Mesendoderm (in vitro differentiated cells): ENCODE results near the gene MAD2L2.

ENCODE experiments used
- DNase-seq: peaks from one replicate; pipeline ENCODE4 v3.0.0; 2013
- H2AK5ac ChIP-seq: 2 replicates; pipeline ENCODE4 v1.6.1; 2013; ENCODE audit warnings: low read length, inconsistent platforms
- H2BK120ac ChIP-seq: 2 replicates; pipeline ENCODE4 v1.6.1; 2013; ENCODE audit warnings: low read depth, mild to moderate bottlenecking, low read length, moderate library complexity, mixed read lengths
- H2BK15ac ChIP-seq: replicated peaks from 2 replicates; pipeline ENCODE4 v1.6.1; 2013; ENCODE audit warnings: low read depth, mild to moderate bottlenecking, moderate library complexity
- H2BK5ac ChIP-seq: 2 replicates; pipeline ENCODE4 v1.6.1; 2013; ENCODE audit warnings: low read length, inconsistent platforms
- H3K18ac ChIP-seq: 2 replicates; pipeline ENCODE4 v1.6.1; 2013; ENCODE audit warnings: mild to moderate bottlenecking, low read length, mixed read lengths
- H3K23ac ChIP-seq: one replicate; pipeline ENCODE4 v1.6.1; 2013; ENCODE audit warnings: low read length
- H3K27ac ChIP-seq: 2 replicates; pipeline ENCODE4 v1.5.1; 2013; ENCODE audit warnings: low read depth, mild to moderate bottlenecking, inconsistent platforms, low read length, moderate library complexity
- H3K27me3 ChIP-seq: 2 replicates; pipeline ENCODE4 v1.6.1; 2013; ENCODE audit warnings: low read length, control low read depth, mild to moderate bottlenecking, inconsistent platforms; ENCODE audit not compliant: insufficient read depth, poor library complexity
- H3K36me3 ChIP-seq: 2 replicates; pipeline ENCODE4 v1.6.1; 2013; ENCODE audit warnings: low read length, inconsistent platforms; ENCODE audit not compliant: control insufficient read depth, insufficient read depth
- H3K4ac ChIP-seq: one replicate; pipeline ENCODE4 v1.6.1; 2013; ENCODE audit warnings: low read depth, mild to moderate bottlenecking, low read length, moderate library complexity
- H3K4me1 ChIP-seq: 2 replicates; pipeline ENCODE4 v1.6.1; 2013; ENCODE audit warnings: low read depth, low read length, inconsistent platforms; ENCODE audit not compliant: control insufficient read depth
- H3K4me2 ChIP-seq: 2 replicates; pipeline ENCODE4 v1.6.1; 2013; ENCODE audit warnings: low read length
- H3K4me3 ChIP-seq: 2 replicates; pipeline ENCODE4 v1.5.1; 2013; ENCODE audit warnings: mild to moderate bottlenecking, low read length
- H3K56ac ChIP-seq: one replicate; pipeline ENCODE4 v1.6.1; 2013; ENCODE audit warnings: low read length
- H3K79me1 ChIP-seq: 2 replicates; pipeline ENCODE4 v1.6.1; 2013; ENCODE audit warnings: low read length, inconsistent platforms
- H3K79me2 ChIP-seq: 2 replicates; pipeline ENCODE4 v1.6.1; 2013; ENCODE audit warnings: mild to moderate bottlenecking, low read length; ENCODE audit not compliant: control insufficient read depth, insufficient read depth
- H3K9ac ChIP-seq: 2 replicates; pipeline ENCODE4 v1.6.1; 2013; ENCODE audit warnings: low read length, inconsistent platforms
- H4K5ac ChIP-seq: one replicate; pipeline ENCODE4 v1.6.1; 2013; ENCODE audit warnings: low read length
- H4K8ac ChIP-seq: one replicate; pipeline ENCODE4 v1.6.1; 2013; ENCODE audit warnings: low read depth, mild to moderate bottlenecking, control low read depth, low read length, moderate library complexity
- WGBS: extraction: QIAGEN DNeasy Blood & Tissue Kit; methylation state at CpG from one replicate; pipeline ENCODE4 v1.1.7; 2013; ENCODE audit warnings: low lambda C conversion rate, missing lambda C conversion rate; ENCODE audit not compliant: insufficient coverage; ENCODE audit errors: extremely low coverage; 5-methylcytosine and 5-hydroxymethylcytosine counted together

MAD2L2 gene

DNA sequence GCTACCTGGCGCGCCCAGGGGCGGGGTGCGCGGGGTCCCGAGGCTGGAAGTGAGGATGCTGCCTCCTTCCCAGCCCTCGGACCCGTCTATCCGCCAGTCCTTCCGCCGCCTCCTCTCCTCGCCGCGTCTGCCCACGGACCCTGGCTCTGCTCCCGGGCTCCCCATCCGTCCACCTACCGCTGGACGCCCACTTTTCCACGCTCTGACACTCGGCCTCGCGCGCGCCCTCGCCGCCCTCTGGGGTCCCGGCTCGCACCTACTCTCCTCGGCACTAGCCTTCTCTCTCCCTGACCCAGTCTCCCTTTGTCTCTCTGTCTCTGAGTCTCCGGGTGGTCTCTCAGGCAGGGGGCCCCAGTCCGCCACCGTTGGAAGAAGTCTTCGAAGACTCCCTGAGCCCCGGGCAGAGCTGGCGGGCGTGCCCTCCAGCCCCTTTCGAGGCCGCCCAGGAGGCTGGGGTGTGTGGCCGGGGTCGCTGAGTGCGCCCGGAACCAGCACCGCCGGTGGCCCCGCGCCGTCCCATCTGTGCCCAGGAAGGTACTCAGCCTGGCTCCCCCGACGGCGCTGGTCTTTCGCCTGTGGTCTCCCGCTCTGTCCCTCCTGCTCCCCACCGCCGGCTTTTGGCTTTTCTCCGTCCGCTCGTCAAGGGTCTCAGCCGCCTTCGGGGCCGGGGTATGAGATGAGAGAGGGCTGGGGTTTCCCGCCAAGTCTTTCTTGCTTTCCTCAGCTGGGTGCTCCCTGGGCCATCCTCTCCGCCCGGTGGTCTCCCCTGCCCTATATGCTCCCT, 11.2 kb upstream of the MAD2L2 start:
- peak overlapping the region; percentile 16 for H3K18ac ChIP-seq
- H3K4me3 ChIP-seq = peak overlapping the region; percentile 9
- no peaks in the 10 kb centered on the region for H3K36me3 ChIP-seq
- peak overlapping the region; percentile 4 for H2BK120ac ChIP-seq
- no peak overlapping the region for H2BK5ac ChIP-seq
- no peak overlapping the region for H4K8ac ChIP-seq
- H3K27me3 ChIP-seq = no peaks in the 10 kb centered on the region
- H3K79me2 ChIP-seq = peaks cover 13% of the 10 kb centered on the region
- H3K4me2 ChIP-seq = peak overlapping the region; percentile 58
- peaks cover 3% of the 10 kb centered on the region for H3K4me1 ChIP-seq
- H2AK5ac ChIP-seq = no peak overlapping the region
- H3K23ac ChIP-seq = no peak overlapping the region
- no peak overlapping the region for H3K27ac ChIP-seq
- peak overlapping the region; percentile 57 for H3K4ac ChIP-seq
- peak overlapping the region; percentile 96 for H3K56ac ChIP-seq
- H4K5ac ChIP-seq = no peak overlapping the region
- peak overlapping the region; percentile 57 for H3K9ac ChIP-seq
- no peak overlapping the region for H2BK15ac ChIP-seq
- no CpG with 5 or more reads among the region's 64 CpGs for WGBS
- no peak for DNase-seq
- no peaks in the 10 kb centered on the region for H3K79me1 ChIP-seq

DNA sequence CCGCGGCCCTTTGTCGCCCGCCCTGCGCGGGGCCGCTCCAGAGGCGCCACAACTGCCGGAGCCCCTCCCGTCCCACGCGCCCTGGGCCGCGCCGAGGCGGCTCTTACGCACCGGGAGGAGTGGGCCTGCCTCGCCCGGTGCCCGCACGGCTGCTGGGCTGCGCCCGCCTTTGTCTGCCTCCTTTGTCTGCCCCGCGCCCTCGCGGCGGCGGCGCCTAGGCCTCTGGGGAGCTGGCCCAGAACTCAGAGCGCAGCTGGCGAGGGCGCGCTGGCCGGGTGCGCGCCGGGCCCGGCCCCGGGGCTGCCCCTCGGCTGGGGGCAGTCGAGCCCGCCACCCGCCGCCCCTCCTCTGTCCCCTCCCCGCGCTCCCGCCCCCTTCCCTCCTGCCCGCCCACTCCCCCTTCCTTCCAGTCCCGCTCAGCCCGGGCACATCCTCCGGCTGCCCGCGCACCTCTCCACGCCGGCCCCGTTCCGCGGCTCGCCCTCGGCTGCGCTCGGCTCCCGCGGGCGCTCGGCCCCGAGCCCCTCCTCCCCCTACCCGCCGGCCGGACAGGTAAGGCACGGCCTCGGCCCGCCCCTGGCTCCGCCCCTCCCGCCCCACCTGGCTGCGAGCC, 10.5 kb upstream of the MAD2L2 start, which contains the start of gene DRAXIN:
Gene DRAXIN, plus strand, starts transcription at position 409 of the 613 bp plus-strand sequence. CDS start 14,549 bp downstream, outside the sequence.
- Histone ChIP-seq H3K18ac (peak within 1 kb of the TSS; percentile 45), H3K36me3 (no peaks in the 10 kb centered on the region), H2BK5ac (peak within 1 kb of the TSS; percentile 59), H3K4ac (peak within 1 kb of the TSS; percentile 73), H3K79me1 (no peaks in the 10 kb centered on the region), H3K4me2 (peak within 1 kb of the TSS; percentile 64), H3K27ac (peak within 1 kb of the TSS; percentile 27), H3K4me3 (peak within 1 kb of the TSS; percentile 77), H4K5ac (no peak within 1 kb of the TSS), H4K8ac (no peak within 1 kb of the TSS), H3K9ac (peak within 1 kb of the TSS; percentile 93), H3K56ac (peak within 1 kb of the TSS; percentile 96), H2AK5ac (no peak within 1 kb of the TSS), H3K23ac (peak within 1 kb of the TSS; percentile 56), H3K27me3 (no peaks in the 10 kb centered on the region), H3K79me2 (peaks cover 13% of the 10 kb centered on the region), H2BK15ac (no peak within 1 kb of the TSS), H2BK120ac (peak within 1 kb of the TSS; percentile 8), H3K4me1 (peaks cover 3% of the 10 kb centered on the region)
- DNase-seq = peak; percentile 66
- WGBS = no CpG with 5 or more reads among the region's 78 CpGs

DNA sequence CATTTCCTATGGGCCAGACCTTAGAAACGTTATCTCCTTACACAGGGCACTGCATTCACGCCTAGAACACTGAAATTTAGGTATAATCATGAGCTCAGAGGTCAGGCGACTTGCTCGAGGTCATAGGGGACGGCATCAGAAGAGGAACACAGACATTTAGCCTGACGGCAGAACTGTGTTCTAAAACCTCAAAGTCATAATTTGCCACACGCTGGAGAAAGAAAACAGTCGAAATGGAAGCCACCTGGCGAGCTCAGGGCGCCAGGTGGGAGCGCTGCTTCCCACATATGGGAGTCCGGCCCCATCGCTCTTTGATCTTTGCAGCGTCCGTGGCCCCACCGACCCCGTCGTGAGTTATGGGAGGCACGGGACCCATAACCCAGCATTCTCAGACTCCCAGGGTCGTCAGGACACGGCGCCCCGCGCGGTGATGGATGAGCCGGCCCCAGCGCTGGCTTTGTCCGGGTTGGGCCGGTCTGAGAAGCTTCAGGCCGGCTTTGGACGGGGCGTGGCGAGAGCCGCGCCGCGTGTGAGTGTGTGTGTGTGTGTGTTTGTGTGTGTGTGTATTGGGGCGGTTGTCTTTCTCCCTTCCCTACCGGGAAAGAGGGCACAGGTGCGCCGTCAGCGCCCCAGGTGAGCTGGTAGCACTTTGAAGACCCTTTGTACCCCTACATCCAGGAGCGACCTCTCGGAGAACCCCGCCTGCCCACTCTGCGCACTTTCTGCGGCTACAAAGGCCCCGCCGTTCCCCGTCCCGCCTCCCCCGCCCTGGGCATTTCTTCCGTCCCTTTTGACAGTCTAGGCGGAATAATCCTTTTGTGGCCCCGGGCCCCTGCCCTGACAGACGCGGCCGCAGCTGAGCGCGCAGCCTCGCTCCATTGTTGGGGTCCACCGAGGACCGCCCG, 9.7 kb upstream of the MAD2L2 start:
- Histone ChIP-seq H2BK15ac (no peak overlapping the region), H4K5ac (no peak overlapping the region), H3K4me2 (peak overlapping the region; percentile 64), H3K79me1 (no peaks in the 10 kb centered on the region), H2AK5ac (no peak overlapping the region), H4K8ac (no peak overlapping the region), H3K36me3 (no peaks in the 10 kb centered on the region), H3K4me1 (peaks cover 3% of the 10 kb centered on the region), H3K18ac (peak overlapping the region; percentile 45), H3K4me3 (peak overlapping the region; percentile 77), H3K4ac (peak overlapping the region; percentile 73), H3K23ac (peak overlapping the region; percentile 56), H3K79me2 (peaks cover 18% of the 10 kb centered on the region), H2BK5ac (peak overlapping the region; percentile 59), H2BK120ac (peak overlapping the region; percentile 8), H3K9ac (peak overlapping the region; percentile 93), H3K27ac (peak overlapping the region; percentile 27), H3K27me3 (no peaks in the 10 kb centered on the region), H3K56ac (peak overlapping the region; percentile 96)
- peak; percentile 71 for DNase-seq
- no CpG with 5 or more reads among the region's 64 CpGs for WGBS

DNA sequence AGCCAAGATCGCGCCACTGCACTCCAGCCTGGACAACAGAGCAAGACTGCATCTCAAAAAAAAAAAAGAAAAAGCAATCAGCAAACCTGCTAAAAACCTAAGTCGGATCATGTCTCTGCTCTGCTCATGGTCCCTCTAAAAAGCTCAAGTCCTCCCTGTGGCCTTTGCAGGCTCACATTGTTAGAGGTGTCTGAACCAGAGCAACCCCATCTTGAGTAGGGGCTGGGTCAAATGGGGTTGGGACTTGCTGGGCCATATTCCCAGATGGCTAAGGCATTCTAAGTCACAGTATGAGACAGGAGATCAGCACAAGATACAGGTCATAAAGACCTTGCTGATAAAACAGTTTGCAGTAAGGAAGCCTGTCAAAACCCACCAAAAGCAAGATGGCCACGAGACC, 7.6 kb upstream of the MAD2L2 start:
- Histone ChIP-seq H4K5ac (no peak overlapping the region), H4K8ac (no peak overlapping the region), H2AK5ac (no peak overlapping the region)

DNA sequence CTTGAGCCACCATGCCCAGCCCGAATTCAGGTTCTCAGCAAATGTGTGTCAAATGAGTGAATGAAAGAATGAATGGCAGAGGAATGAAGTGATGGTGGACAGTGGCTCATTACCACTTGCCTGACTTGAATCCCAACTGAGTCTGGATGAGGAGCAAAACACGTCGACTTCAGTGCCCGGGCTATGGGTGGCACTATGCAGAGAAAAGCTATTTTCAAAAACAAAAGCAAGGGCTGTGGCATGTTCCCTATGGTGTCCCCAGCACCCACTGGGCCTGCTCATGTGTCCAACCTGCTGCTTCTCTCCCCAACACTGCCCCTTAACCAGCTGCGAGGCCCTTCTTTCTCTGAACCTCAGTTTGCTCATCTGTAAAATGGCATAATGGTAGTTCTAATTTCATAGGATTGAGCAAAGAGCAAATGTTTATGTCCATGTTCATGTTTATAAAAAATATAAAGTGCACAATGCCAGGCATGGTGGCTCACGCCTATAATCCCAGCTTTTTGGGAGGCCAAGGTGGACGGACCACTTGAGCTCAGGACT, 4.3 kb upstream of the MAD2L2 start:
- no CpG with 5 or more reads among the region's 7 CpGs for WGBS
- no peak overlapping the region for H3K27ac ChIP-seq

More for the DNA sequence above, 7.6 kb upstream of the MAD2L2 start:
- Histone ChIP-seq H3K36me3 (no peaks in the 10 kb centered on the region), H3K4me2 (no peak overlapping the region), H3K4ac (no peak overlapping the region), H3K23ac (peak overlapping the region; percentile 45), H3K79me1 (no peaks in the 10 kb centered on the region), H3K27ac (no peak overlapping the region), H3K18ac (no peak overlapping the region), H2BK120ac (no peak overlapping the region), H3K27me3 (no peaks in the 10 kb centered on the region), H2BK15ac (no peak overlapping the region), H3K9ac (no peak overlapping the region), H3K79me2 (peaks cover 20% of the 10 kb centered on the region), H3K56ac (no peak overlapping the region), H3K4me3 (no peak overlapping the region), H3K4me1 (peaks cover 6% of the 10 kb centered on the region), H2BK5ac (no peak overlapping the region)
- no CpG with 5 or more reads among the region's 4 CpGs for WGBS
- no peak for DNase-seq

More for the DNA sequence above, 4.3 kb upstream of the MAD2L2 start:
- H3K4me2 ChIP-seq = no peak overlapping the region
- no peak overlapping the region for H2BK120ac ChIP-seq
- no peaks in the 10 kb centered on the region for H3K79me1 ChIP-seq
- no peak overlapping the region for H4K8ac ChIP-seq
- H2AK5ac ChIP-seq = no peak overlapping the region
- H2BK15ac ChIP-seq = no peak overlapping the region
- no peak overlapping the region for H3K9ac ChIP-seq
- no peaks in the 10 kb centered on the region for H3K27me3 ChIP-seq
- no peak overlapping the region for H3K4me3 ChIP-seq
- no peak overlapping the region for H3K18ac ChIP-seq
- H2BK5ac ChIP-seq = no peak overlapping the region
- no peak overlapping the region for H3K23ac ChIP-seq
- H3K79me2 ChIP-seq = peaks cover 20% of the 10 kb centered on the region
- H3K36me3 ChIP-seq = no peaks in the 10 kb centered on the region
- no peak overlapping the region for H3K4ac ChIP-seq
- peaks cover 11% of the 10 kb centered on the region for H3K4me1 ChIP-seq
- no peak overlapping the region for H3K56ac ChIP-seq
- no peak for DNase-seq
- H4K5ac ChIP-seq = no peak overlapping the region
